GM19239 (cell line): ENCODE measurements around the gene CCNL2.
"Not testable (repeated sequence)": the region's sequence is repeated elsewhere in the genome, so short reads cannot be mapped to it uniquely, and the experiment has no call there.

Source experiments
- DNase-seq: peaks from one replicate; pipeline ENCODE4 v3.0.0; 2011; ENCODE audit warnings: low spot score; ENCODE audit not compliant: insufficient read length
- FAIRE-seq: peaks from 2 replicates; lab custom pipeline; 2011; peaks lifted over from hg19 to GRCh38; lab: Jason Lieb, UNC

Gene CCNL2

DNA sequence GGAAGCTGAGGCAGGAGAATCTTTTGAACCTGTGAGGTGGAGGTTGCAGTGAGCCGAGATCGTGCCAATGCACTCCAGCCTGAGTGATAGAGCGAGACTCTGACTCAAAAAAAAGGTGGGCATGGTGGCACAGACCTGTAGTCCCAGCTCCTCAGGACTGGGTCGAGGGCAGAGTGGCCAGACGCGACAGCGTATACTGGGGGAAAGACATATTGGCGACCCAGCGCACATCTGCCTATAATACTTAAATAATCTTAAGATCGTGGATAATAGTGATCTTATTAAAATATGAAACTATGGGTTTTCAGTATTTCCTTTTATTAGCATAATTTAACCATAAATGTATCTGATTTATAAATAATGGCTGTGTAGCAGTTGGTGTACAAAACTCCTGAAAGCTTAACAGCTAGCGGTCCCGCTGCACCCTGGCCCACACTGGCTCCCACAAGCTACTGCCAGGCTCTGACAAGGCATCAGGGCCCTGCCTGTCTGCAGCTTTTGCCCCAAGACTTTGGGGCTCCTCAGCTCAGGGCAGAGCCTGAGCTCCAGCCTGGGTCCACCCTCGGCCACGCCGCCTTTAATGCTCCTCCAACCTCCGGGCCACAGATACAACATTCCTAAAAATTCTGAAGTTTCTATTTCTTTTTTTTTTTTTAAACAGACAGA lies 21.5 kb downstream of the CCNL2 start:
- FAIRE-seq (no peak), DNase-seq (no peak)

DNA sequence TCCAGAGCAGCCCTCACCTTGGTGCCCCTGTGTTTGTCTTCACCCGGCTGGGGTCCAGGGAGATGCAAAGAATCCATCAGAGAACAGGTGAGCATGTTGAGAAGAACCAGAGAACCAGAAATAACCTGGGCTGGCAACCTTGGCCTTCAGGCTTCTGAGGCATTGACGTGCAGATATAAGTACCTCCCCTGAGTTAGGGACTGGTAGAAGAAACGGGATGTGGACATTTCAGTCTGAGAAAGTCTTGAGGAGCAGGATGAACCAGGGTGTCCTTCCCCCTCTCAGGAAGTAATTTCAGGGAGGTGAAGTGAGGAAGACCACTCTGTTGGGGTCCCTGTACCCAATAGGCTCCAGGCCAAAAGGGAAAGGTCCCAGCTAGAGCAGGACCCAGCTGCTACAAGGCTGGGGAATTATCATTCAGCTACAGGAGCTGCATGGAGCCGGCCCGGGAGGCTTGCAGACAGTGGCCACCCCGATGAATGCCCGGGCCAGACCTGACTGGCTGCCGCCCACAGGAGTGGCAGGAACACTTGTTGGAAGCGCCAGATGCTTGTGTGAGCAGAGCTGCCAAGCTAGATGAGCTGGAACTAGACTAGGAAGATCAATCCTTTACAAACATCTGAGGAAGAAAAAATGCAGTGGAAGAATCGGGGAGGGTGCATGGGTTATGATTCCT lies 22.4 kb downstream of the CCNL2 start:
- DNase-seq: no peak
- no peak for FAIRE-seq

DNA sequence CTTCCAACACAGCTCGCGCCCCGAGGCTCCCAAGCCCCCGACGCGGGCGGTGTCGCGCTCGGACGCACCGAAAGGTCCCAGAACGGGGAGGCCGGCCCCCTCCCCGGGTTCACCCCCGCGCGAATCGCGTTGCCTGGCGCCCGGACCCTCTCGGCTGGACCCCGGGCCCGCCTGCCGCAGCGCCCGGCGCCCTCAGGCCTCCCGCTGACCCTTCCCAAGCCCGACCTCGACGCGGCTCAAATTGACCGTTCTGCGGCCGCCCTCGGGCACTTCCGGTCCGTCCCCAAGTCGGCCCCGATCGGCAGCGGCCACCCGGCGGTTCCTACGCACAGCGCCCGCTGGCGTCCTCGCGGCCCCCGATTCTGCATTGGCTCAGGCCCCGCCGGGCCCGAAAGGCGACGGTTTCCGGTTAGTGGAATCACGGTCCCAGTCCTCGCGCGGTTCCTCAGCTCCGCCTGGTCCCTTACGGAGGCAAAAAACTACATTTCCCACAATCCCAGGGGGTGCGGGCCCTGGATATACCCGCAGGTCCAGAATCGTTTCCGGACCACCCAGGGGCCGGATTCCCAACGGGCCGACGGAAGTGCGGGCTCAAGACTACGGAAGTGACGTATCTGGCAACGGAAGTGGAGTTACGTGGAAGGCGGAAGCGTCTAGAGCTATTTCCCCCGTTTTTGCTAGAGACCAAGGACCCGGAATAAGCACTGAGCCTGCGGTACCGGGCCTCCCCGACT lies 24.0 kb downstream of the CCNL2 start, which contains the start of gene AURKAIP1:
Gene AURKAIP1 (minus strand): TSS at position 279 of the 734 bp plus-strand sequence. CDS start 451 bp downstream, outside the sequence.
- peak; percentile 98 for DNase-seq
- FAIRE-seq: peak; percentile 100

DNA sequence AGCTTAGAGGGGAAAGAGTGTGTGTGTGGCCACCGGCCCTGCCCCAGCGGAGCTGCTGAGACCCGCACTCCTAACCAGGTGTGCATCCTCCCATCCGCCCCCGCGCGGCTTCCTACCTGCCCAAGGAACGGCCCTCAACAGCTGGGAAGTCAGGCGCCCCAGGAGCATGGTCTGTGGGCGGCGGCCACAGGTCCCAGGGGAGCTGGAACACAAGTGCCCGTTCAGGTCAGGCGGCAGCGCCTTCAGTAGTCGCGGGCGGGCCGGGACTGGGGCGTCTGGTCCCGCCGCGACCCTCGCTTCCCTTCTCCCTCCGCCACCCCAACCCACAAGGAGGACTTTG lies 24.6 kb downstream of the CCNL2 start:
- FAIRE-seq: no peak
- no peak for DNase-seq

DNA sequence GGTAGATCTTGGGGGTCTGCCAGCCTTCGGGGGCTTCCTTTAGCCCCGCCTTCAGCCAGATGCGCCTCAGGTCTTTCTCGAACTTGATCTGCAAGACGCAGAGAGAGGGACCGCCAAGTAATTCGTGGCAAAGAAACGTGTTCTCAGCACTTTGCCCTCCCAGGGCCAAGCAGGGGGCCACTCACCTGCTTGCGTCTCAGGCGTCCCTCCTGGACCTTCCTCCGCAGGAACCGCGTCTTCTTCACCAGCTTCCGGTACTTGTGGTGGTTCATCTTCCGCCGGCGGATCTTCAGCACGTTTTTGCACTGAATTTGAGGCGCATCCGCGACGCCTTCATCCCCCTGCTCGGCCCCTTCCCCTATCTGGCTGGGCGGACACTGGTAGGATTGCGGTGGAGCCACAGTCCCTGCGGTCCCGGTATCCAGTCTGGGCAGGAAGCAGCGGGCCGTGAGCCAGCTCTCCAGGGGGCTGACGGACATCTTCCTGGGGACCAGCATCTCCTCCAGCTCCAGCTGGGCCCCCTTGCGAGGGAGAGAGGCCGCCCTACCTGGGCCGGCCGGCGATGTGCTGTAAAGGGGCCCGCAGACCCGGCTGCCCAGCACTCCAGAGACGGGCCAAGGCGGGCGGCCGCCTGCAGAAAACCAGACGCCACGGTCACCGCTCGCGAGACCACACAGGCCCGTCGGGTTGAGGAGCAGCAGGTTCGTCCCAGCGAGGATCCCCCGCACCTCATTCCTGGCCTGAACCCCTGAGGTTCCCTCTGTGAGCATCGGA lies 25.1 kb downstream of the CCNL2 start:
- FAIRE-seq (no peak), DNase-seq (no peak)

DNA sequence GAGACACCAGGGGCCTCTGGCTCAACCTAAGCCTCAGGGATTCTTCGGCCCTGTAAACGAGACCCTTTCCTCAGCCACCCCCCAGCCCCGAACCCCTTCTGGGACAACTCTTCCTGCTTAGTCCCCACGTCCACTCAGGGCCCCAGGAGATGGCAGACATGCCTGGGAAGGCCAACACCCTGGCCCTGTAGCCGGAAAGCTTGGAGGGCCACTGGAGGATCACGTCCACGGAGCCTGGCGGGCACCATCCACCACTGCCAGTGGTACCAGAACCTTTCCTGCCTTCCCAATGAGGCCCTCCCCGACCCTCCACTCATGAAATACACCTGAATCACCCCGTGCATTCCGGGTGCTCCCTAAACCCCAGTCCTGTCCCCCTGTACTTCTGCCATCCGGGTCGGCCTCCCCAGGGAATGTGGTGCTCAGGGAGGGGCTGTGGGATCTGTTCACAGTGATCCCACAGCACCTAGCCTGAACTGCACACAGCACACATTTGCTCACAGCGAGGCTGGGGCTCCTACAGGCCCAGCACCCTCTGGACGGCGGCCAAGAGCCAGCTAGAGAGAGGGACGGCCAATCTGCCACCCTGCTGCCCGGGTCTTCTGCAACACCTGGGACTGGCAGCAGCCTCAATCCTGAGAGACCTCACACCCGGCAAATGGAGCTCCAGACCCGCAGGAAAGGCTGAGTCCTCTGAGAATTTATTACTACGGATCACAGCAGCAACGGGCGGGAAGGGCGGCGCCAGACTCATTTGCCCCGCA lies 25.9 kb downstream of the CCNL2 start:
- DNase-seq (no peak), FAIRE-seq (no peak)

DNA sequence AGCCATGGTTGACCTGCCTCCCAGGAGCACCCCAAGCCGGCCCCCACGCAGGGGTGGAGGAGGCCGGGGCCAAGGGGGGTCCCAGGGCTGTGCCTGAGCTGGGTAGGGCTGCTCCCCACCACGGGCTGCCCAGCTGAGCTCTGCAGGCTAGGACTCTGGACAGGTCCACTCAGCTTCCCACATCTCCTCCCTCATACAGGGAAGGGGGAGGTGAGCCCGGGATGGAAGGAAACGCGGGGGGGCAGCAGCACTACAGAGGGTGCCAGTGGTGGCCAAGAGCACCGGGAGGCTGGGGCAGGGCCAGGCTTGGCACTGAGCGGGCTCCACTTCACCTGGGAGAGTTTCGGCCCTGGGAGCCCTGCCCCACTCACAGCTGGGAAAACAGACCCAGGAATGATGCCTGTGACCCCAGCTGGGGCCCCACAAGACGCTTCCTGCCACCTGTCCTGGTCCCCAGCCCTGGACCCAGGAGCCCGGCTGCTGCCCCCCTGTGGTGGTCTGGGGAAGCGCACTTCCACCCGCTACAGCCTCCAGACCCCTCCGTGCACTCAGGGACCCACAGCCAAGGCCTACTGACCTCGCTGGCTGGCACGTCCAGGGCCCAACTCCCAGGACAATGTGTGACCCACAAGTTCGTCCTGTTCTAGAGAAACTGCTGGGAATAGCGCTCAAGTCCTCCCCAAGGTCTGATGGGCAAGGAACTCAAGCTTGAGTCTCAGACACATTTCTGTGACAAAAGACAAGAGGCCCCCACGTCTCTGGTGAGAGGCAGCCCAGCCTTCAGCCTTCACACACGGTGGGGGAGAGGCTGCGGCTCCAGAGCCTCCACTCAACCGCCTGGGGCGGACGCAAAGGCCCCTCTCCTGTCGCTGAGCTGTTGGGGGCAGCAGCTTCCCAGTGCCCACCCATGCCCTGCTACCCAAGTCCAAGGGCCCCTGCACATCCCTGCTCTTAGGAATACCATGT lies 27.1 kb downstream of the CCNL2 start:
- DNase-seq: peak; percentile 84
- peak; percentile 76 for FAIRE-seq

DNA sequence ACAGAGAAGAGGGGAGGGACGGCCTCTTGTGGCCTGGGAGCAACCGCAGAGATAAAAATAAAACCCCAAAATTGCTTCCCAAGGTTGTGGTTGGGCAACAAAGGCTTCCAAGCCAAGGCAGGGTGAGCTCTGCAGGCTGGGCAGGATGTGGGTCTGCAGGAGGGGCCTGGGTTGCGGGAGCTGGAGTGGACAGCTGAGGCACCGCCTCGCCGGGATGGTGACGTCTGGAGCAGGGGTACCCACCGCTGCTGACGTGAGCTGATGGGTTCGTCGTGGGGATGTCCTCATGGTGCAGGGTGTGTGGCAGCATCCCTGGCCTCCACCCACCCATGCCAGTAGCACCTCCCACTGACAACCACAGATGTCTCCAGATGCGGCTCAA lies 27.8 kb downstream of the CCNL2 start:
- no peak for FAIRE-seq

DNA sequence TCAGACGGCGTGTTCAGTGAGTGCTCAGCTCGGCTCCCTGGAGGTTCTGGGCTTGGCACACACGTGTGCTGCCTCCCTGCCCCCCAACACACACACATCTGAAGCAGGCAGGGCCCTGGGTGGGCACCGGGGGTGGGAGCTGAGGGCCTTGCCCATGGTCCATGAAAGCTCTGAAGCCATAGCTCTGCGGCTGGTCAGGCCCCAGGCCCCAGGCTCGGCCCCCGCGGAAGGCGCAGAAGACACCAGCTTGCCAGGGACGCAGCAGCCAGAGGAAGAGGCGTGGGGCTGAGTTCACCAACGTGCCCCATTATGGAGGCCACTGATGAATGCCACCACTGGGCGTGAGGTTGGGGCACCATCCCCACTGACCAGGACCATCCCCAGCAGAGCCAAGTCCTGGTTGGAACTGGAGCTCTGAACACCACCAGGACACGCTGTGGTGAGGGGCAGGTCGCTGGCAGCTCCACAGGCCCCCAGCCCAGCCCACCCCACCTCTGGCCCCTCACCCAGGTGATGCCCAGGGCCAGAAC lies 28.3 kb downstream of the CCNL2 start:
- no peak for DNase-seq
- FAIRE-seq: no peak

More for the DNA sequence above, 27.8 kb downstream of the CCNL2 start:
- no peak for DNase-seq

DNA sequence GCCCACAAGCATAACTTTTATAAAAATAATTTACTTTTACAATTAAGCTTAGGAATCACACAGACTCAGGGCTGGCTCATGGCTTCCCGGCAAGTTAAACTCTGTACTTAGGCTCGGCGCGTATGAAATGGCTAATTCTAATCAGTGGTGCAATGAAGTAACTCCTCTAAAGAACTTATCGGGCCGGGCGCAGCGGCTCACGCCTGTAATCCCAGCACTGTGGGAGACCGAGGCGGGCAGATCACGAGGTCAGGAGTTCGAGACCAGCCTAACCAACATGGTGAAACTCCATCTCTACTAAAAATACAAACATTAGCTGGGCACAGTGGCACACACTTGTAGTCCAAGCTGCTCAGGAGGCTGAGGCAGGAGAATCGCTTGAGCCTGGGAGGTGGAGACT lies 29.0 kb downstream of the CCNL2 start:
- not testable (repeated sequence) for DNase-seq, FAIRE-seq

DNA sequence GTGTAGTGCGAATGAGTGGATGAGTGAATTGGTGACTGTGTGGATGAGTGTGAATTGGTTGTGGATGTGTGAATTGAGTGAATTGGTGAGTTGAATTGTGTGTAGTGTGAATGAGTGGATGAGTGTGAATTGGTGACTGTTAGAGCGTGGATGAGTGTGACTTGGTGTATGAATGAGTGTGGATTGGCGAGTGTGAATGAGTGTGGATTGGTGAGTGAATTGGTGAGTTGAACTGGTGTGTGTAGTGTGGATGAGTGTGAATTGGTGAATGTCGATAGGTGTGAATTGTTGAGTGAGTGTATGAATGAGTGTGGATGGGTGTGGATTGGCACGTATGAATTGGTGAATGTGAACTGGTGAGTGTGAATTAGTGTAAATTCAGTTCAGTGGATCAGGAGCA lies 31.8 kb downstream of the CCNL2 start:
- no peak for FAIRE-seq
- no peak for DNase-seq

DNA sequence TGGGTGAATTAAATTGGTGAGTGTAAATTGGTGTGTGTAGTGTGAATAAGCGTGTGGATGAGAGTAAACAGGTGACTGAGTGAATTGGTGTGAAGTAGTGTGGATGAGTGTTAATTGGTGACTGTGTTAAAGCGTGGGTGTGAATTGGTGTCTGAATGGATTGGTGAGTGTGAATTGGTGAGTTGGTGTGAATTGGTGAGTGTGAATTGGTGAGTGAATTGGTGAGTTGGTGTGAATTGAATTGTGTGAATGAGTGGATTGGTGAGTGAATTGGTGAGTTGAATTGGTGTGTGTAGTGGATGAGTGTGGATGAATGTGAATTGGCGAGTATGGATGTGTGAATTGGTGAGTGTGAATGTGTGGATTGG lies 32.5 kb downstream of the CCNL2 start:
- DNase-seq (no peak), FAIRE-seq (no peak)

DNA sequence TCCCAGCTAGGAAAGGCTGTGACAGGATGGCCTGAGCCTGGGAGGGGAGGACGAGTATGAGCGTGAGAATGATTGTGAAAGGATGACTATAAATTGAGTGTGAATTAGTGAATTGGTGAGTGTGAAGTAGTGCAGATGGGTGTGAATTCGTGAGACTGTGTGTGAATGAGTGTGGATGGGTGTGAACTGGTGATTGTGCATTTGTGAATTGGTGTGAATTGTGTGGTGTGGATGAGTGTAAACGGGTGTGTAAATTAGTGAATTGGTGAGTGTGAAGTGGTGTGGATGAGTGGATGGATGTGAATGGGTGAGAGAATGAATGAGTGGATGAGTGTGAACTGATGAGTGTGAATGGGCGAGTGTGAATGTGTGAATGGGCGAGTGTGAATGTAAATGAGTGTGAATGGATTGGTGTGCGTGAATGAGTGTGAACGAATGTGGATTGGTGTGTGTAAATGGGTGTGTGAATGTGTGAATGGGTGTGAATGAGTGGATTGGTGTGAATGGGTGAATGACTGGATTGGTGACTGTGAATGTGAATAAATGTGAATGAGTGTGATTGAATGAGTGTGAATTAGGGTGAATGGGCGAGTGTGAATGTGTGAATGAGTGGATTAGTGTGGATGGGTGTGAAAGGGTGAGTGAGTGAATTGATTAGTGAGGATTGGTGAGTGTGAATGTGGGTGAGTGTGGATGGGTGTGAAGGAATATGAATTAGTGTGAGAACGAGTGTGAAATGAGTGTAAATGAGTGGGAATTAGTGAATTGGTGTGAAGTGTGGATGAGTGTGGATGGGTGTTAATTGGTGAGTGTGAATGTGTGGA lies 33.0 kb downstream of the CCNL2 start:
- FAIRE-seq: no peak
- no peak for DNase-seq

DNA sequence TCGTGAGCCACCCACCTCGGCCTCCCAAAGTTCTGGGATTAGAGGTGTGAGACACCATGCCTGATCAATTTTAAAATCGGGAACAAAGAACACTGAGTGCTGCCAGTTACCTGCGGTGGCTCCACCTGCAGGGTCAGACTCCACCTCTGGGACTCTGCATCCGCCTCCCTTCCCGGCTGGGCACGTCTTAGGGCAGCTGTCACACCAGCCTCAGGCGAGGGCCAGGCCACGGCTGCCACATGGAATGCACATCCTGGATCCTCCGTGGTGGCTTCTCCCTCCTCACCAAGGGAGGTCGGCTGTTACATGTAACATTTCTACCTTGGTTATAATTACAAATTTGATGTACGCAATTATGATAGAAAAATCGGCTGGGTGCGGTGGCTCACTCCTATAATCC lies 34.9 kb downstream of the CCNL2 start:
- FAIRE-seq (no peak), DNase-seq (no peak)

DNA sequence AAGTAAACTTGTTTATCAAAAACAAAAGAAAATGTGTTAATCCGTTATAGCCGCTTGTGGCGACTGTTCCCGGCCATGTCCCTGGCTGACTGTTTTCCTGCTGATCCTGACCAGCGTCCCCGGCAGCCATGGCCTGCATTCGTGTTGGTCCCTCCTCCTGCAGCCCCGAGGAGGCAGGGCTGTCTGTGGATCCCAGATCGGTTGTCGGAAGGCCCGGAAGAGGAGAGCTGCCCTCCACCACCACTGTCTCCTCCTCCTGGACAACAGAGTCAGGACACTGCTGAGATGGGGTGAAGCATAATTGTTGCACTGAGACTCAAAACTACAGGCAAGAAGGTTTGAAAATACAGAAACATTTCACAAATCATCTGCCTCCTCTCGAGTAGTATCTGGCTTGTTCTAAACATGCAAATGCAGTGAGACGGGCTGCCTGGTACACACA lies 37.1 kb downstream of the CCNL2 start:
- no peak for FAIRE-seq
- DNase-seq: no peak

DNA sequence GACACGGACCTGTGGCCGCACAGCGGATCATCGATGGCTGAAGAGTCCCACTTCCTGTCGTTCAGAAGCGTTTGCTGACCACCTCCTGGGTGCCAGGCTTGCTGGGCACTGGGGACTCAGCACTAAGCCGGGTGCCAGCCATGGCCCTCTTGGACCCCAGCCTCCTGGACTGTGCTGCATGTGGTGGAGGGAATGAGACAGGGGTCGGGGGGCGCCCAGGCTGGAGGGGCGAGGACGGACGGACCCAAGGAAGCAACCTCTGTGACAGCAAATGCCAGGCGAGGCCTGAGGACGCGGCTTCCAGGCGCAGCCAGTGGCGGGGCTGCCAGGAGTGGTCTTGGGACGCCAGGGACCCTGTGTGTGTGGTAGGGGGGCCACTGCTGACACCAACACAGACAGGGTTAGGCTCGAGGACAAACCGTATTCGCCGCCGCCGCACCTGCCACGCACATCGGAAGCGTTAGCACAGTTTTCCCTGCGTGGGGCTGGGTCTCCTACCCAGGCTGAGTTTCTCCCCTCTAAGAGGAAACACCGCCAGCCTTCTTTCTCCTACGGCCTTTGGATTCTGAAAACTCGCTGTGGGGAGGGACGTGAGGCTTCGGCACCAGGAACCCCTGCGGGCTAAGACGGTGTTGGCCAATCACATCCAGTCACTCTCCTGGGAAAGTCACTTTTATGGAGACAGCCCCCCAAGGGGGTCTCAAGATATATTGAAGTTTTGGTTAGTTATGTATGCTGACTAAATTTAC lies 37.7 kb downstream of the CCNL2 start:
- DNase-seq: no peak
- no peak for FAIRE-seq
